GM21723 (cell line): ENCODE results near the gene GP2.
"Not testable (repeated sequence)": the region's sequence is repeated elsewhere in the genome, so short reads cannot be mapped to it uniquely, and the experiment has no call there.

Experiments
- ATAC-seq: cut with Tn5 transposase; IDR thresholded peaks from one replicate; pipeline ENCODE4 v1.9.1; 2021; ENCODE audit warnings: mild to moderate bottlenecking, moderate library complexity; ENCODE audit not compliant: unreplicated experiment

Gene GP2

DNA sequence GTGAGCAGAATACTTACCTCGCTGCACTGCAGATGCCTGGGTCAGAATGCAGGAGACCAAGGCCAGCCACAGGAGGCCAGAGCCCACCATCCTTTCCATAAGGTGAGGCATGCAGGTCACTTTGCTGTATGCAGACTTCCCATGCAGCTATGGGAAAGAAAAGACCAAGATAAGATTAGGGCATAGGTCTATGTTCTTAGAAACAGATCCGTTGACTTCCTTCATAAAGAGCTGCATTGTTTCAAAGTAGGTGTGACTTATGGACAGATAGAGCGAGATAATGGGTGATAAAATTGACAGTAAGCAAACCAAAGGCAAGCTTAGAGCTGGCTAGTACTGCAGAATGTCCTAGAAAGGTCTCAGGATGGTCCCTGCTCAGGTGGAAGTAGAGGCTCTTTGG, 992 bp downstream of the GP2 start:
- ATAC-seq, result no peak

- ATAC-seq, result no peak
Measured at GRCh38 chr16:20325005-20325404, 2.3 kb downstream of the GP2 start.

DNA sequence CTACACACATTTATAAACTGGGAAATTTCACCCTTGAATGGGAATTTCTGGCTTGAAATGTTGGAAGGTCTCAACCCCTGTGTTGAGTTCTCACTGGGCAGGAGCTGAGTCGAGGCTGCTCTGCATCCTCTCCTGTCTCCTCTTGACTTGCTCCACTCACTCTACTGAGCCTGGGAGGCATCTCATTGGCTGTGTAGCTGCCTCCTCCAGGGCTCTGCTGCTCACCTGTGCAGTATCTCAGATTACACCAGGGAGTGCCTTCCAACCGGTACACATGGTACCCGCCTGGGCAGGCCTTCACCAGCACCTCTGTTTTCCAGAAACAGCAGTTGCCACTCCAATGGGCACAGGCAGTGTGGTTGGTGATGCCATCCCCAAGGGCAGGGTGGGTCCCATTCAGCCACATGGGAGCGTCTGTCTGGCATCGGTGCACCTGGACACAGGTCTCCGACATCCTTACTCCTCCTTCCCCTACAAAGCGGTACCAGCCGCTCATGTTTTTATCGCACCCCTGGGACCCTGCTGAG, 3.7 kb downstream of the GP2 start:
- no peak for ATAC-seq

DNA sequence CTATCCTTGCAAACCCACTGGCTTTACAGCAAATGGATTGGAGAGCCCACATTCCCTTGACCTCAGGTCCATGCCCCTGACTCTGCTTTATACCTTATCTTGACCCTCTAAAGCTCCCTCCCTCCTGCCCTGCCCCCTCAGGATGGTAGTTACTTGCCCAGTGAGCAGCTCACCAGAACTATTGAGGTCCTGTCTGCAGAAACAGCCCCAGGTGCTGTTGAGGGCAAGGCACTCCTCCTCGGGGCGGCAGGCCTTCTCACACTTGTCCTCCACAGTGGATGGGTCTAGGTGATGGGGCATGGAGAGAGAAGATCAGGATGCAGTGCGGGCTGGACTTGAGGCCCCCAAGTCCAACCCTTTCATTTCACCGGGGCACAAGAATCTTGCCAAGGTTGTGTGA, 4.6 kb downstream of the GP2 start:
- no peak for ATAC-seq

GRCh38 chr16:20321671-20322070, 5.6 kb downstream of the GP2 start:
- no peak for ATAC-seq

DNA sequence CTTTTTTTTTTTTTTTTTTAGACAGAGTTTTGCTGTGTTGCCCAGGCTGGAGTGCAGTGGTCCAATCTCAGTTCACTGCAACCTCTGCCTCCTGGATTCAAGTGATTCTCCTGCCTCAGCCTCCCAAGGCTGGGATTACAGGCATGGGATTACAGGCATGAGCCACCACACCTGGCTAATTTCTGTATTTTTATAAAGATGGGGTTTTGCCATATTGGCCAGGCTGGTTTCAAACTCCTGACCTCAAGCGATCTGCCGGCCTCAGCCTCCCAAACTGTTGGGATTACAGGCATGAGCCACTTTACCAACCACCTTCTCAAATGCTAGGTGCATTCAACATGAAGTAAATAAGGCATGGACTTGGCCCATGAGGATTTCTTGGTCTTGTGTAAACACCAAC, 6.3 kb downstream of the GP2 start:
- ATAC-seq, result not testable (repeated sequence)

GRCh38 chr16:20320592-20320991, 6.7 kb downstream of the GP2 start:
- no peak for ATAC-seq

- ATAC-seq, result no peak
Measured at GRCh38 chr16:20320178-20320577, 7.1 kb downstream of the GP2 start.

DNA sequence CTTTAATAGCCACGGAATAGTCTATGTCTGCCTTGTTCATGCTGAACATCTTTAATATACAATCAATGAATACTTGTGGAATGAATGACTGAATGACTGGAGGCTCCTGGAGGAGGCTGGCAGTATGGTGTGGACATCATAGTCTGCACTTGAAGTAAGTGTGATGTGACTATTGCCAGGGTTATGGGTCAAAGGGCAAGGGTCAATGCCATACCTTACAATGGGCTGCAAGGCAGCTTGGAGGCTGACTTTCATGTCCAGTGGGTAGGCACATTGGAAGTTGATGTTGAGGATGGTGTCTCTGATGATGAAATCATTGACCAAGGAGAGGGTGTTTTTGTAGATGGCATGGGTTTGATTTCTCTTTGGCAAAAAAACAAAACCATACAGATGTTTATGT, 7.9 kb downstream of the GP2 start:
- no peak for ATAC-seq

DNA sequence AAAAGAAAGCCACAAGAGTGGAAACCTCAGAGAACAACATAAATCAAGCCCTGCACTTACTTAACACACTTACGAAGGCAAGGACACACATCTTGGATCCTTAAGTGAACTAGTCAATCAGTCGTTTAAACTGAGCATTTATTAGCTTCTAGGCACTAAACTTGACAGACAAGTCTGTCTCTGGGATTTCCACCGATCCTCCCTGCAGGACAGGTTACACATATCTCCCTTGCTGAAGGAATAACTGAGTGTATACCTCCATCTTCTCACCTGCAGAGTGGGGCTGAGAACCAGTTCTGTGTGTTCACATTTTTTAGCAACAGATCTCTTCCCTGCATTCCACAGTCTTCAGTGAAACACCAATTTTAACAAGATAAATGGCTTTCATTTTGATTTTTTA, 8.9 kb downstream of the GP2 start:
- no peak for ATAC-seq

GRCh38 chr16:20318006-20318405, 9.3 kb downstream of the GP2 start:
- no peak for ATAC-seq

- no peak for ATAC-seq
Measured at GRCh38 chr16:20317117-20317516, 10.2 kb downstream of the GP2 start.

DNA sequence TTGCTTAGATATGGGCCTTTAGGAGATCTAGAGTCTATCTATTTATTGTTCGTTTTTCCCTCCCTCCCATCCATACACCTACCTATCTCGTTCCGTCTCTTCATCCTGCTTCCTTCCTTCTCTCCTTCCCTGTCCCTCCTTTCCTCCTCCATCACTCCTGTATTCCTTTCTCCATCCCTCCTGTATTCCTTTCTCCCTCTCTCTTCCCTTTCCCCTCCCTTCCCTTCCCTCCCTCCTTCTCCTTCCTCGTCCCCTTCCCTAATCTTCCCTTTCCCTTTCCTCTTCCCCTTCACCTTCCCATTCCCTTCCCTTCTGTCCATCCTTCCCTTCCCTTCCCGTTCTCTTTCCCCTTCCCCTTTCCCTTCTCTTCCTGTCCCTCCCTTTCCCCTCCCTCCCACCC, 10.6 kb downstream of the GP2 start:
- ATAC-seq, result no peak

DNA sequence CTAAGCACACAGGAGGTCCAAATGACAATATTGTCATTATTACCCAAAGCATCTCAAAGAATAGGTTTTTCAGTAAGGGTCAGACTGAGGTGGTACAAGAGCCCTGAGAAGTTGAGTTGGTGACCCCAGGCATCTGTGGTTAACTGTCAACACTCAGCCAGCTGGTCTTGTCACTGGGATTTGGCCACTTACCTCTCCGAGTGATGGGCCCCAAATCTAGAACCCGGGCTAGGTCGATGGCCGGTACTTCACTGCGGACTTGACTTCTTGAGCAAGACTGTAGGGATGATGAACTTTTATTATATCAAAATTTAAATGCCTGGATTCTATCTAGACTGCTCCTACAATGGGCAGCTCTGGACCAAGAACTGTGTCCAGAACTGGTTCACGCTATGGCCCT, 11.5 kb downstream of the GP2 start:
- ATAC-seq, result no peak

GRCh38 chr16:20314575-20314974, 12.7 kb downstream of the GP2 start:
- ATAC-seq, result no peak

GRCh38 chr16:20313741-20314140, 13.6 kb downstream of the GP2 start:
- ATAC-seq, result no peak

- not testable (repeated sequence) for ATAC-seq
Measured at GRCh38 chr16:20312536-20313095, 14.7 kb downstream of the GP2 start.

GRCh38 chr16:20311548-20311947, 15.8 kb downstream of the GP2 start:
- no peak for ATAC-seq

DNA sequence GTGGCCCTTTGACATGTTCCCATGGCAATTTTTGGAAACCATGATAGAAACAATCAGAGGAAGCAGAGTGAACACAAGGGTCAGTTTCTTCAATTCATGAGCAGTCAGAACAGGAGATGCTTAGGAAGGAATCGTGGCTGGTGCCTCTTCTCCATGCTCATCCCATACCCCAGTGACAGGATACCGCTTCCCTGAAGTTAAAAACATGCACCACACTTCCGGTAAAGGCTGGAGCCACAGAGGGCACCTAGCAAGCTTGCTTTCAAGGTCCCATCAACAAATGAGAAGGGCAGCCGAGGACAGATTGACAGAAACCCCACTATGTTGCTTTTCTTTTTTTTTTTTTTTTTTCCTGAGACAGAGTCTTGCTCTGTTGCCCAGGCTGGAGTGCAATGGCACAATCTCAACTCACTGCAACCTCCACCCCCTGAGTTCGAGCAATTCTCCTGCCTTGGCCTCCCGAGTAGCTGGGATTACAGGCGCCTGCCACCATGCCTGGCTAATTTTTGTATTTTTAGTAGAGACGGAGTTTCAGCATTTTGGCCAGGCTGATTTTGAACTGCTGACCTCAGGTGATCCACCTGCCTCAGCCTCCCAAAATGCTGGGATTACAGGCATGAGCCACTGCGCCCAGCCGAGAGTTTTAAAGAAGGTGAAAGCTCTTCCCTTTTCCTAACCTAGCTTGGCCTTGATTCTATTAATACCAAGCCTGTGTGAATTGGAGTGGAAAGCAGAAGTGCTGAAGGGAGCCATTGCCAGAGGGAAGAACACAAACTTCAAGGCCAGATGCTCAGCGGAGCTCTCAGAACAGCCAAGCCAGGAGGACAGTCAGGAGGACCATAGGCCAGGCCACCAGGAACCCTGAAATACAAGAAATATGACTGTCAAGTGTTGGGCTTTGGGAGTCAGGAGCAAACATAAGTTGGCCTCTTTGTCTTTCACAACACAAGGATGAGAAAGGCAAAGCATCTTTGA, 16.6 kb downstream of the GP2 start:
- ATAC-seq, result no peak

DNA sequence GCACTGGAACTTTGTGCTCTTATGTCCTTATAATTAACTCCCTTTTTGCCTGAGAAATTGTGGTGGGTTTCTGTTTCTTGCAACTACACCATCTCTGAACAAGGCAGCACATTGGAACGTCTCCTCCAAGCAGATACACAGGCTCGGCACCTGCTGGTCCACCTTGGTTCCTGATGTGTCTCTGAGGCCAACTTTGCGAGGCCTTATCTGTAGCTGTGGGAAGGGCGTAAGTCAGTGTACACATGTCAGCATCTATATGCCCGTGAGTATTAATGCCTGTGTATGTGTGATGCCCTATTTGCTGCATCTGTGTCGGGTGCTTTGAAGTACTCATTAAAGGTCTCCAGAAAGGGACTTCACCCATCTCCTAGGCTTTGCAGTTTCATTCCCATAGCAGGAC, 17.5 kb downstream of the GP2 start:
- ATAC-seq, result no peak

- no peak for ATAC-seq
Measured at GRCh38 chr16:20308801-20309590, 18.3 kb downstream of the GP2 start.
